ENCODE results near the gene C20orf204. TPM values are rescaled to one million over a fixed set of nuclear protein-coding genes. Genes with fewer than 3 reads are reported as not detected.
A peak's percentile ranks its signal among the peaks of the same experiment; 100 is the strongest.

C20orf204 gene
- total and polyA plus RNA-seq, 7 donors = 0.25 to 0.71 (median 0.52) TPM; not detected in 1

GRCh38 chr20:64078934-64079272 is 42.9 kb downstream of the C20orf204 start:
- Histone ChIP-seq H3K27ac (peak overlapping the region; percentile 42), H3K4me1 (peaks cover 16% of the 10 kb centered on the region), H3K36me3 (ENCODE audit: insufficient read depth in 1 of 2, low read depth in 1 of 2) (peaks cover 0 to 1% of the 10 kb centered on the region in 2 donors), H3K27me3 (ENCODE audit: insufficient read depth in 3 of 3, low read length in 2 of 3) (peaks cover 0 to 15% (median 2%) of the 10 kb centered on the region in 3 donors), H3K9me3 (no peaks in the 10 kb centered on the region), H3K4me3 (peak overlapping the region; percentile 76)
- no peak for DNase-seq
- intact Hi-C loops (cut with DNase I) = no loop called here
- no peak for ATAC-seq
- no peak for TF ChIP-seq CTCF (IDR thresholded peaks at IDR 0.05)
- 22 to 45% (median 27%) methylated on average over 4 of the region's 4 CpGs for WGBS, 3 donors

- no peak for TF ChIP-seq CTCF (IDR thresholded peaks at IDR 0.05)
- peak within 1 kb of the TSS; percentile 53 for H3K27ac ChIP-seq
- peak; percentile 81 to 85 for DNase-seq
- H3K27me3 ChIP-seq (ENCODE audit: insufficient read depth in 3 of 3, low read length in 2 of 3) = peaks cover 0 to 21% (median 3%) of the 10 kb centered on the region in 3 donors
- H3K4me1 ChIP-seq = peaks cover 20% of the 10 kb centered on the region
- no peaks in the 10 kb centered on the region for H3K36me3 ChIP-seq (ENCODE audit: insufficient read depth in 1 of 2, low read depth in 1 of 2)
- ATAC-seq = peak; percentile 51 to 73 (median 60)
- peak within 1 kb of the TSS; percentile 76 for H3K4me3 ChIP-seq
- intact Hi-C loops (cut with DNase I) = no loop called here
- H3K9me3 ChIP-seq = no peaks in the 10 kb centered on the region
- 1 to 3% (median 1%) methylated on average over 21 to 73 of the region's 73 CpGs for WGBS, 3 donors
Measured at GRCh38 chr20:64079273-64080012, 43.5 kb downstream of the C20orf204 start, which contains the start of gene RGS19. RGS19 (minus strand) TSS chr20:64079518; CDS start chr20:64076886, 2,632 bp downstream.

GRCh38 chr20:64080013-64080812 is 44.2 kb downstream of the C20orf204 start, which contains the start of gene OPRL1:
OPRL1 (plus strand) TSS chr20:64080082; CDS start chr20:64092721, 12,639 bp downstream.
- WGBS, 3 donors = 7 to 16% (median 9%) methylated on average over 35 to 58 of the region's 62 CpGs
- DNase-seq (peak in 1 of 2 donors; percentile 62), ATAC-seq (peak; percentile 4 to 53 (median 22))
- no peak for TF ChIP-seq CTCF (IDR thresholded peaks at IDR 0.05)
- Histone ChIP-seq H3K27ac (peak within 1 kb of the TSS; percentile 53), H3K36me3 (ENCODE audit: insufficient read depth in 1 of 2, low read depth in 1 of 2) (no peaks in the 10 kb centered on the region), H3K9me3 (no peaks in the 10 kb centered on the region), H3K27me3 (ENCODE audit: insufficient read depth in 3 of 3, low read length in 2 of 3) (peaks cover 0 to 28% (median 9%) of the 10 kb centered on the region in 3 donors), H3K4me3 (peak within 1 kb of the TSS; percentile 76), H3K4me1 (peaks cover 20% of the 10 kb centered on the region)
- intact Hi-C loops (cut with DNase I) = no loop called here

GRCh38 chr20:64080813-64081623 is 45.0 kb downstream of the C20orf204 start:
- no peak overlapping the region for H3K27ac ChIP-seq
- H3K4me1 ChIP-seq = peaks cover 20% of the 10 kb centered on the region
- H3K4me3 ChIP-seq = no peak overlapping the region
- WGBS, 3 donors = 82 to 85% (median 84%) methylated on average over 16 to 17 of the region's 17 CpGs
- no peaks in the 10 kb centered on the region for H3K36me3 ChIP-seq (ENCODE audit: insufficient read depth in 1 of 2, low read depth in 1 of 2)
- H3K9me3 ChIP-seq = no peaks in the 10 kb centered on the region
- no peak for TF ChIP-seq CTCF (IDR thresholded peaks at IDR 0.05)
- intact Hi-C loops (cut with DNase I) = no loop called here
- H3K27me3 ChIP-seq (ENCODE audit: insufficient read depth in 3 of 3, low read length in 2 of 3) = peaks cover 0 to 36% (median 10%) of the 10 kb centered on the region in 3 donors
- ATAC-seq (no peak), DNase-seq (no peak)
